Adrenal gland (tissue), 5 donors: ENCODE data around the gene MTMR11.
A peak's percentile ranks its signal among the peaks of the same experiment; 100 is the strongest.

Experiments used
- CTCF ChIP-seq, 6 experiments: fragments of 450-650 bp in 4 of 6; fragments of 200-600 bp in 2 of 6; sonication (generic) in 1 of 6; IDR thresholded peaks; 1 replicate in 5 of 6; 2 replicates in 1 of 6; pipeline versions ENCODE4 v1.5.1 to v1.8.0; 2016 to 2021; ENCODE audit warnings: antibody characterized with exemption in 6 of 6, mild to moderate bottlenecking in 2 of 6, moderate library complexity in 1 of 6
- POLR2A ChIP-seq, 2 donors: fragments of 450-650 bp; IDR thresholded peaks; one replicate each; pipeline ENCODE4 v1.6.1; 2017; ENCODE audit warnings: antibody characterized with exemption in 2 of 2, mild to moderate bottlenecking in 2 of 2, moderate library complexity in 1 of 2
- donor health status: DM: no; HTN: no; CAD: no.

- TF ChIP-seq CTCF (IDR thresholded peaks at IDR 0.05) (no peak), POLR2A (IDR thresholded peaks at IDR 0.05) (peak in 1 of 2 donors; percentile 31)
These were observed 52.0 kb downstream of the MTMR11 start for GRCh38 chr1:149884433-149885338.
